GM12878 (cell line): ENCODE data around the gene TFAP2E. TPM values are rescaled to one million over a fixed set of nuclear protein-coding genes. Genes with fewer than 3 reads are reported as not detected.

Experiments used
- ATAC-seq: fragments of 200-7000 bp; cut with Tn5 transposase; 3 replicates; pipeline ENCODE4 v1.9.1; 2020; ENCODE audit warnings: mild to moderate bottlenecking, moderate library complexity
- BruUV-seq: library from RNA; stranded (reverse); fragments of 400-500 nt; replicated peaks from 2 replicates; lab custom pipeline; 2021; lab: Mats Ljungman, UMichigan
- CTCF ChIA-PET: fragments of 300-600 bp; sonication (Branson Sonifier 250); formaldehyde crosslinking; extraction: SDS; loops from one replicate; lab custom pipeline; 2021; ENCODE audit warnings: inconsistent platforms; lab: Yijun Ruan, JAX
- POLR2A ChIA-PET: fragments of 350-600 bp; formaldehyde crosslinking; extraction: SDS; loops from one replicate; lab custom pipeline; 2021; ENCODE audit warnings: inconsistent platforms; lab: Charles Lee
- RAD21 ChIA-PET: fragments of 300-600 bp; sonication (Branson Sonifier 250); formaldehyde crosslinking; loops from one replicate; lab custom pipeline; 2023; ENCODE audit warnings: antibody characterized with exemption; ENCODE audit not compliant: unreplicated experiment; lab: Charles Lee
- SMC1A ChIA-PET: fragments of 300-600 bp; sonication (Branson Sonifier 250); formaldehyde crosslinking; loops from one replicate; lab custom pipeline; 2023; ENCODE audit not compliant: unreplicated experiment, uncharacterized antibody; lab: Charles Lee
- DNase-seq: peaks from one replicate; pipeline ENCODE4 v3.0.0-alpha.2; 2011; ENCODE audit warnings: low read depth, low spot score
- FAIRE-seq: peaks from 3 replicates; lab custom pipeline; 2011; peaks lifted over from hg19 to GRCh38; lab: Jason Lieb, UNC
- H2AFZ ChIP-seq: 2 replicates; pipeline ENCODE4 v1.6.0; 2011; ENCODE audit warnings: low read depth, low read length, control low read depth; ENCODE audit not compliant: control insufficient read depth
- H3K27ac ChIP-seq: 2 replicates; pipeline ENCODE4 v1.5.1; 2011; ENCODE audit warnings: control low read depth; ENCODE audit not compliant: control insufficient read depth, insufficient read depth
- H3K27me3 ChIP-seq, 2 experiments: replicated peaks in 1 of 2; 2 replicates each; pipeline versions ENCODE4 v1.6.0 to v1.6.1; 2011; ENCODE audit warnings: low read length in 1 of 2; ENCODE audit not compliant: control insufficient read depth in 2 of 2, insufficient read depth in 2 of 2
- H3K36me3 ChIP-seq, 2 experiments: 2 replicates each; pipeline ENCODE4 v1.5.1; 2011; ENCODE audit warnings: low read length in 1 of 2; ENCODE audit not compliant: control insufficient read depth in 2 of 2, insufficient read depth in 2 of 2
- H3K4me1 ChIP-seq: 2 replicates; pipeline ENCODE4 v1.6.1; 2011; ENCODE audit warnings: mild to moderate bottlenecking, low read length, moderate library complexity, mixed read lengths; ENCODE audit not compliant: control insufficient read depth, insufficient read depth
- H3K4me2 ChIP-seq: 2 replicates; pipeline ENCODE4 v1.6.0; 2011; ENCODE audit warnings: control low read depth; ENCODE audit not compliant: control insufficient read depth, insufficient read depth
- H3K4me3 ChIP-seq: fragments of 200-600 bp; sonication (generic); 2 replicates; pipeline ENCODE4 v1.5.1; 2016
- H3K79me2 ChIP-seq: 2 replicates; pipeline ENCODE4 v1.6.0; 2011; ENCODE audit warnings: low read length; ENCODE audit not compliant: control insufficient read depth, insufficient read depth
- H3K9ac ChIP-seq: 2 replicates; pipeline ENCODE4 v1.8.0; 2011; ENCODE audit warnings: low read length, control low read depth, mixed read lengths; ENCODE audit not compliant: control insufficient read depth, insufficient read depth
- H3K9me3 ChIP-seq: replicated peaks from 3 replicates; pipeline ENCODE4 v1.5.1; 2011; ENCODE audit warnings: mild to moderate bottlenecking, low read length; ENCODE audit not compliant: control insufficient read depth, insufficient read depth
- H4K20me1 ChIP-seq: 2 replicates; pipeline ENCODE4 v1.6.0; 2011; ENCODE audit not compliant: control insufficient read depth, insufficient read depth
- CBFB ChIP-seq: IDR thresholded peaks from 2 replicates; pipeline ENCODE4 v1.6.1; 2016; ENCODE audit warnings: antibody characterized with exemption, low read depth
- E2F4 ChIP-seq: IDR thresholded peaks from 2 replicates; pipeline ENCODE4 v1.6.1; 2012; ENCODE audit warnings: low read depth, low read length, improper control_type of control experiment
- EED ChIP-seq: sonication (generic); IDR thresholded peaks from 2 replicates; pipeline ENCODE4 v1.6.1; 2016; ENCODE audit warnings: antibody characterized with exemption, low read depth
- ESRRA ChIP-seq: IDR thresholded peaks from 2 replicates; pipeline ENCODE4 v1.6.1; 2012; ENCODE audit warnings: mild to moderate bottlenecking, low read length, improper control_type of control experiment
- HSF1 ChIP-seq: fragments of 150-350 bp; IDR thresholded peaks from 2 replicates; pipeline ENCODE4 v1.6.1; 2014; ENCODE audit warnings: mild to moderate bottlenecking, low read depth, low read length
- IKZF1 ChIP-seq: fragments of 450-650 bp; conservative IDR thresholded peaks from 2 replicates; pipeline ENCODE4 v1.6.1; 2017; ENCODE audit warnings: antibody characterized with exemption, mild to moderate bottlenecking
- IRF5 ChIP-seq: fragments of 450-650 bp; IDR thresholded peaks from 2 replicates; pipeline ENCODE4 v1.6.1; 2017; ENCODE audit warnings: borderline replicate concordance
- KAT2A ChIP-seq: conservative IDR thresholded peaks from 2 replicates; pipeline ENCODE4 v1.6.1; 2011; ENCODE audit warnings: low read depth, low read length; ENCODE audit not compliant: control insufficient read depth
- MAX ChIP-seq: IDR thresholded peaks from 2 replicates; pipeline ENCODE4 v1.6.1; 2012; ENCODE audit warnings: low read depth, low read length, improper control_type of control experiment
- NR2F1 ChIP-seq: fragments of 450-650 bp; conservative IDR thresholded peaks from 2 replicates; pipeline ENCODE4 v1.6.1; 2017; ENCODE audit warnings: mild to moderate bottlenecking
- NRF1 ChIP-seq: conservative IDR thresholded peaks from 2 replicates; pipeline ENCODE4 v1.6.1; 2011; ENCODE audit warnings: mild to moderate bottlenecking, low read depth, low read length, improper control_type of control experiment
- PAX8 ChIP-seq: fragments of 450-650 bp; IDR thresholded peaks from 2 replicates; pipeline ENCODE4 v1.6.1; 2017; ENCODE audit warnings: mild to moderate bottlenecking, moderate library complexity
- PKNOX1 ChIP-seq: fragments of 450-650 bp; IDR thresholded peaks from 2 replicates; pipeline ENCODE4 v1.6.1; 2016; ENCODE audit warnings: mild to moderate bottlenecking
- POLR2AphosphoS2 ChIP-seq: IDR thresholded peaks from 2 replicates; pipeline ENCODE4 v1.6.1; 2011; ENCODE audit warnings: low read depth, mild to moderate bottlenecking, low read length, improper control_type of control experiment, moderate library complexity
- POU2F2 ChIP-seq: IDR thresholded peaks from 3 replicates; pipeline ENCODE4 v1.6.1; 2011; ENCODE audit warnings: low read depth, mild to moderate bottlenecking, low read length, borderline replicate concordance
- SIX5 ChIP-seq: IDR thresholded peaks from 2 replicates; pipeline ENCODE4 v1.6.1; 2011; ENCODE audit warnings: mild to moderate bottlenecking, low read depth, low read length, moderate library complexity; ENCODE audit not compliant: severe bottlenecking
- STAT3 ChIP-seq: IDR thresholded peaks from 2 replicates; pipeline ENCODE4 v1.6.1; 2011; ENCODE audit warnings: low read depth, low read length, improper control_type of control experiment
- TAF1 ChIP-seq: IDR thresholded peaks from 2 replicates; pipeline ENCODE4 v1.6.1; 2011; ENCODE audit warnings: mild to moderate bottlenecking, low read depth, low read length, borderline replicate concordance
- WRNIP1 ChIP-seq: IDR thresholded peaks from 2 replicates; pipeline ENCODE4 v1.6.1; 2011; ENCODE audit warnings: low read depth, low read length, improper control_type of control experiment, borderline replicate concordance
- WGBS: methylation state at CpG from one replicate; pipeline ENCODE4 v1.1.6; 2016; ENCODE audit warnings: low lambda C conversion rate; ENCODE audit not compliant: insufficient replicate concordance, insufficient coverage; ENCODE audit errors: missing lambda C conversion rate; 5-methylcytosine and 5-hydroxymethylcytosine counted together
- in situ Hi-C: fragments of 300-500 bp; cut with MboI; formaldehyde crosslinking; loops from 9 replicates; pipeline ENCODE4 v1.14.3; 2018; ENCODE audit warnings: mixed read lengths
- intact Hi-C: fragments of 100-400 bp; cut with micrococcal nuclease; formaldehyde crosslinking; loops from one replicate; pipeline ENCODE4 v1.14.2; 2022; ENCODE audit not compliant: unreplicated experiment
- polyA plus RNA-seq, 11 experiments: library from polyadenylated mRNA; depleted of rRNA in 4 of 11; unstranded in 6 of 11; stranded (reverse) in 5 of 11; fragments of >200 nt; fragmentation: Nextera tagmentation in 4 of 11; fragmentation: Illumina TruSeq in 1 of 11; extraction: Ambion mirVana in 4 of 11; extraction: Trizol in 1 of 11; gene quantifications; 1 replicate in 1 of 11; 2 replicates in 10 of 11; pipeline versions ENCODE4 v1.2.1 to v1.2.3, GENCODE V29; 2011 to 2016; ENCODE audit warnings: inconsistent platforms in 2 of 11, missing spikeins in 2 of 11, low read depth in 1 of 11
- total RNA-seq, 4 experiments: library from RNA; depleted of rRNA in 3 of 4; stranded (reverse); fragments of >200 nt in 3 of 4; fragmentation: Illumina TruSeq in 1 of 4; extraction: Trizol in 1 of 4; gene quantifications; 2 replicates each; pipeline versions ENCODE4 v1.2.1 to v1.2.3, GENCODE V29; 2013 to 2021

TFAP2E gene
- total and polyA plus RNA-seq, 10 of the 15 experiments (the other 5 are each of a cell fraction or from before 2014, with no cell fraction given): 0.10 to 1.1 (median 0.43) TPM

- intact Hi-C loops: loop anchor here (1.0 to 5.0 kb wide), 2 partner anchors 74 to 131 kb away; no protein-coding TSS in a partner anchor
- peak; percentile 91 for ATAC-seq
- ChIA-PET RAD21 (no interaction called here), SMC1A (no interaction called here), POLR2A (no interaction called here), CTCF (interaction anchor here (1.5 kb wide), 1 partner anchor 74 kb away, joined by 4 read pairs; no protein-coding TSS in a partner anchor)
- no peak for FAIRE-seq
- no TSS peak for BruUV-seq
- no peaks in the 10 kb centered on the region; the same call in 1 of the 2 replicates for H3K4me1 ChIP-seq
- H3K27ac ChIP-seq: peak within 1 kb of the TSS; percentile 82
- DNase-seq: peak; percentile 80
- H3K27me3 ChIP-seq: no peaks in the 10 kb centered on the region; a peak in 3 of 4 replicates
- H3K36me3 ChIP-seq: no peaks in the 10 kb centered on the region; a peak in 1 of 4 replicates
- H4K20me1 ChIP-seq: no peaks in the 10 kb centered on the region
- under 1% methylated on average over 43 of the region's 43 CpGs for WGBS
- peak within 1 kb of the TSS; percentile 91 for H2AFZ ChIP-seq
- H3K4me2 ChIP-seq: peak within 1 kb of the TSS; percentile 79
- in situ Hi-C loops: no loop called here
- peak within 1 kb of the TSS; percentile 96 for H3K9ac ChIP-seq
- H3K9me3 ChIP-seq: no peaks in the 10 kb centered on the region
- H3K79me2 ChIP-seq: peaks cover 50% of the 10 kb centered on the region
- peak within 1 kb of the TSS; percentile 98 for H3K4me3 ChIP-seq
- TF ChIP-seq IKZF1 (peak; percentile 69), CBFB (0 out of 2 replicates have a peak, but pooled peaks have one; percentile 51), PAX8 (no peak), POLR2AphosphoS2 (peak; percentile 63; the same call in 1 of the 2 replicates), NR2F1 (no peak), E2F4 (no peak), STAT3 (no peak), KAT2A (no peak), MAX (peak; percentile 93), NRF1 (no peak), HSF1 (no peak), PKNOX1 (peak; percentile 69; the same call in 1 of the 2 replicates), SIX5 (peak; percentile 61), TAF1 (peak; percentile 89), ESRRA (no peak), IRF5 (peak; percentile 63; the same call in 1 of the 2 replicates), POU2F2 (peak; percentile 82; the same call in 2 of the 3 replicates), WRNIP1 (no peak), EED (no peak)
Observed at GRCh38 chr1:35641233-35641866, 68.2 kb downstream of the TFAP2E start, which contains the start of gene PSMB2. TSS of gene PSMB2 (minus strand) at chr1:35641526. CDS start at chr1:35641432, 94 bp downstream.
